WTC11 (cell line): ENCODE data around the gene FOXN3. TPM values are rescaled to one million over a fixed set of nuclear protein-coding genes. Genes with fewer than 3 reads are reported as not detected.
A peak's percentile ranks its signal among the peaks of the same experiment; 100 is the strongest.

Experiments used
- ATAC-seq: fragments of 200-7000 bp; cut with Tn5 transposase; 2 replicates; pipeline ENCODE4 v1.10.0; 2021; ENCODE audit warnings: mild to moderate bottlenecking, moderate library complexity
- CTCF ChIA-PET: fragments of 300-600 bp; sonication (Branson Sonifier 250); formaldehyde crosslinking; loops from one replicate; lab custom pipeline; 2021; ENCODE audit warnings: antibody characterized with exemption; lab: Charles Lee
- POLR2A ChIA-PET: fragments of 350-600 bp; sonication (Branson Sonifier 250); formaldehyde crosslinking; loops from one replicate; lab custom pipeline; 2021; ENCODE audit warnings: antibody characterized with exemption; lab: Charles Lee
- DNase-seq: peaks from one replicate; pipeline ENCODE4 v3.0.0; 2021; ENCODE audit warnings: low spot score
- H3K27ac Mint-ChIP-seq: 2 replicates; pipeline ENCODE4 v1.8.0; 2021; ENCODE audit warnings: mixed read lengths
- H3K27me3 Mint-ChIP-seq: 2 replicates; pipeline ENCODE4 v1.8.0; 2021; ENCODE audit warnings: low read depth, mild to moderate bottlenecking, moderate library complexity, mixed read lengths
- H3K36me3 Mint-ChIP-seq: 2 replicates; pipeline ENCODE4 v1.8.0; 2021; ENCODE audit warnings: mixed read lengths
- H3K4me1 Mint-ChIP-seq: 2 replicates; pipeline ENCODE4 v1.8.0; 2022; ENCODE audit warnings: mixed read lengths
- H3K4me3 Mint-ChIP-seq: 2 replicates; pipeline ENCODE4 v1.8.0; 2021; ENCODE audit warnings: mild to moderate bottlenecking, moderate library complexity, mixed read lengths
- H3K9me3 Mint-ChIP-seq: 2 replicates; pipeline ENCODE4 v1.8.0; 2021; ENCODE audit warnings: mixed read lengths
- CREM ChIP-seq: sonication (generic); formaldehyde crosslinking; IDR thresholded peaks from 2 replicates; pipeline ENCODE4 v1.8.1; 2022; ENCODE audit warnings: mild to moderate bottlenecking, missing genetic modification reagents, moderate library complexity
- CTCF ChIP-seq: fragments of 200-600 bp; IDR thresholded peaks from 2 replicates; pipeline ENCODE4 v1.8.0; 2022; ENCODE audit warnings: antibody characterized with exemption
- EMX1 ChIP-seq: fragments of 250-450 bp; sonication (Bioruptor Pico); IDR thresholded peaks from 2 replicates; pipeline ENCODE4 v1.8.0; 2021; ENCODE audit warnings: mild to moderate bottlenecking
- ETV6 ChIP-seq: sonication (generic); formaldehyde crosslinking; IDR thresholded peaks from 2 replicates; pipeline ENCODE4 v1.8.1; 2022; ENCODE audit warnings: mild to moderate bottlenecking, missing genetic modification reagents
- FOXK1 ChIP-seq: sonication (generic); formaldehyde crosslinking; IDR thresholded peaks from 2 replicates; pipeline ENCODE4 v1.8.0; 2022; ENCODE audit warnings: mild to moderate bottlenecking, moderate library complexity, missing genetic modification reagents
- GTF2I ChIP-seq: fragments of 250-450 bp; sonication (Bioruptor Pico); conservative IDR thresholded peaks from 2 replicates; pipeline ENCODE4 v1.4.0; 2021; ENCODE audit warnings: mild to moderate bottlenecking
- HMGXB4 ChIP-seq: sonication (generic); formaldehyde crosslinking; IDR thresholded peaks from 2 replicates; pipeline ENCODE4 v1.8.1; 2023; ENCODE audit warnings: mild to moderate bottlenecking, moderate library complexity, missing genetic modification reagents
- IRF1 ChIP-seq: sonication (generic); formaldehyde crosslinking; IDR thresholded peaks from 2 replicates; pipeline ENCODE4 v1.8.0; 2023; ENCODE audit warnings: missing genetic modification reagents
- IRF2 ChIP-seq: sonication (generic); formaldehyde crosslinking; IDR thresholded peaks from 2 replicates; pipeline ENCODE4 v1.8.0; 2022; ENCODE audit warnings: low read depth, missing genetic modification reagents, borderline replicate concordance
- MXD4 ChIP-seq: fragments of 250-450 bp; sonication (Bioruptor Pico); IDR thresholded peaks from 2 replicates; pipeline ENCODE4 v1.8.0; 2021; ENCODE audit warnings: mild to moderate bottlenecking, moderate library complexity, borderline replicate concordance
- NFE2L1 ChIP-seq: sonication (generic); formaldehyde crosslinking; IDR thresholded peaks from 2 replicates; pipeline ENCODE4 v1.8.1; 2023; ENCODE audit warnings: missing genetic modification reagents
- NR1H2 ChIP-seq: sonication (generic); formaldehyde crosslinking; IDR thresholded peaks from 2 replicates; pipeline ENCODE4 v1.9.0; 2021; ENCODE audit warnings: mild to moderate bottlenecking, moderate library complexity, missing genetic modification reagents
- NR2C2 ChIP-seq: sonication (generic); formaldehyde crosslinking; IDR thresholded peaks from 2 replicates; pipeline ENCODE4 v1.8.0; 2022; ENCODE audit warnings: mild to moderate bottlenecking, missing genetic modification reagents
- PRRX2 ChIP-seq: fragments of 250-450 bp; sonication (Bioruptor Pico); IDR thresholded peaks from 2 replicates; pipeline ENCODE4 v1.8.0; 2021; ENCODE audit warnings: mild to moderate bottlenecking
- SMAD4 ChIP-seq: sonication (generic); formaldehyde crosslinking; IDR thresholded peaks from 2 replicates; pipeline ENCODE4 v1.8.0; 2022; ENCODE audit warnings: mild to moderate bottlenecking, missing genetic modification reagents
- TCF7 ChIP-seq: sonication (generic); formaldehyde crosslinking; IDR thresholded peaks from 2 replicates; pipeline ENCODE4 v1.8.0; 2022; ENCODE audit warnings: mild to moderate bottlenecking, low read depth, missing genetic modification reagents, moderate library complexity
- USF2 ChIP-seq: sonication (generic); formaldehyde crosslinking; IDR thresholded peaks from 2 replicates; pipeline ENCODE4 v1.8.1; 2023; ENCODE audit warnings: mild to moderate bottlenecking, missing genetic modification reagents, moderate library complexity
- ZBTB43 ChIP-seq: sonication (generic); formaldehyde crosslinking; IDR thresholded peaks from 2 replicates; pipeline ENCODE4 v1.8.1; 2023; ENCODE audit warnings: mild to moderate bottlenecking, missing genetic modification reagents
- ZNF232 ChIP-seq: sonication (generic); formaldehyde crosslinking; IDR thresholded peaks from 2 replicates; pipeline ENCODE4 v1.8.0; 2022; ENCODE audit warnings: mild to moderate bottlenecking, missing genetic modification reagents
- ZNF416 ChIP-seq: fragments of 250-450 bp; sonication (Bioruptor Pico); IDR thresholded peaks from 2 replicates; pipeline ENCODE4 v1.9.0; 2021; ENCODE audit warnings: mild to moderate bottlenecking, inconsistent platforms
- ZNF671 ChIP-seq: fragments of 250-450 bp; sonication (Bioruptor Pico); IDR thresholded peaks from 2 replicates; pipeline ENCODE4 v1.8.0; 2021; ENCODE audit warnings: mild to moderate bottlenecking
- total RNA-seq: library from RNA; stranded (reverse); gene quantifications from 3 replicates; pipeline ENCODE4 v1.2.3, GENCODE V29; 2021

Gene FOXN3
- total RNA-seq, 1 experiment from 2014 or later, result 170 TPM

GRCh38 chr14:89260898-89261297 is 156.1 kb downstream of the FOXN3 start (continued):
- TF ChIP-seq ZNF416 (CRISPR knock-in tag) (no peak), TCF7 (no peak), NFE2L1 (no peak)
- TF ChIP-seq, all 79 proteins: peak for 0

- H3K36me3 Mint-ChIP-seq, result peaks cover 16% of the 10 kb centered on the region
- peak overlapping the region; percentile 69 for H3K27ac Mint-ChIP-seq
- no peaks in the 10 kb centered on the region for H3K27me3 Mint-ChIP-seq
- H3K9me3 Mint-ChIP-seq, result no peaks in the 10 kb centered on the region
- peaks cover 53% of the 10 kb centered on the region for H3K4me1 Mint-ChIP-seq
- ATAC-seq, result no peak; the same call in 1 of the 2 replicates
- POLR2A ChIA-PET, result no interaction called here
- CTCF ChIA-PET, result no interaction called here
- no peak for TF ChIP-seq MXD4 (CRISPR knock-in tag)
- no peak for TF ChIP-seq IRF1 (CRISPR knock-in tag)
- no peak for TF ChIP-seq GTF2I (CRISPR knock-in tag)
- TF ChIP-seq CREM (CRISPR knock-in tag), result no peak
- no peak for TF ChIP-seq NR2C2 (CRISPR knock-in tag)
- TF ChIP-seq IRF2 (CRISPR knock-in tag), result no peak
- no peak for TF ChIP-seq ZNF416 (CRISPR knock-in tag)
- TF ChIP-seq CTCF, result no peak
- no peak for TF ChIP-seq ZNF232
- TF ChIP-seq PRRX2 (CRISPR knock-in tag), result no peak
- TF ChIP-seq EMX1, result no peak
- no peak for TF ChIP-seq ZNF671 (CRISPR knock-in tag)
- no peak for TF ChIP-seq USF2 (CRISPR knock-in tag)
- no peak for TF ChIP-seq NR1H2 (CRISPR knock-in tag)
- no peak for TF ChIP-seq ZBTB43
- TF ChIP-seq HMGXB4 (CRISPR knock-in tag), result no peak
- TF ChIP-seq FOXK1 (CRISPR knock-in tag), result no peak
- no peak for TF ChIP-seq ETV6 (CRISPR knock-in tag)
- TF ChIP-seq SMAD4, result no peak
- TF ChIP-seq, all 79 proteins: peak for 0
- H3K4me3 Mint-ChIP-seq, result no peak overlapping the region
- no peak for DNase-seq
Observed at GRCh38 chr14:89259951-89260609, 157.0 kb downstream of the FOXN3 start.
